ENCODE results near the gene COX6B1.

GRCh38 chr19:35644987-35645679 is 3.0 kb upstream of the COX6B1 start:
- no peak for TF ChIP-seq CTCF (IDR thresholded peaks at IDR 0.05; ENCODE audit: control extremely low read depth in 1 of 3, insufficient read depth in 1 of 3, low read depth in 1 of 3, low read length in 3 of 3)
- TF ChIP-seq HDAC2 (IDR thresholded peaks at IDR 0.05; ENCODE audit: borderline replicate concordance in 1 of 2, low read depth in 2 of 2, low read length in 2 of 2): no peak
- TF ChIP-seq CREB1 (IDR thresholded peaks at IDR 0.05): no peak
